A673 (cell line): ENCODE measurements around the gene TDRKH.

ENCODE experiments used
- EZH2 ChIP-seq: fragments of 200-600 bp; sonication (generic); IDR thresholded peaks from 2 replicates; pipeline ENCODE4 v1.6.1; 2017; ENCODE audit warnings: borderline replicate concordance, low read depth, mild to moderate bottlenecking, mixed read lengths, antibody characterized with exemption, low read length; ENCODE audit not compliant: poor library complexity, severe bottlenecking
- TF ChIP-seq, protein P1 (sequence below): fragments of 300-800, 200-600 bp; sonication (generic); conservative IDR thresholded peaks from 2 replicates; pipeline ENCODE4 v1.5.1; 2017; ENCODE audit warnings: low read depth, mild to moderate bottlenecking, antibody characterized with exemption, low read length, moderate library complexity, mixed read lengths

DNA sequence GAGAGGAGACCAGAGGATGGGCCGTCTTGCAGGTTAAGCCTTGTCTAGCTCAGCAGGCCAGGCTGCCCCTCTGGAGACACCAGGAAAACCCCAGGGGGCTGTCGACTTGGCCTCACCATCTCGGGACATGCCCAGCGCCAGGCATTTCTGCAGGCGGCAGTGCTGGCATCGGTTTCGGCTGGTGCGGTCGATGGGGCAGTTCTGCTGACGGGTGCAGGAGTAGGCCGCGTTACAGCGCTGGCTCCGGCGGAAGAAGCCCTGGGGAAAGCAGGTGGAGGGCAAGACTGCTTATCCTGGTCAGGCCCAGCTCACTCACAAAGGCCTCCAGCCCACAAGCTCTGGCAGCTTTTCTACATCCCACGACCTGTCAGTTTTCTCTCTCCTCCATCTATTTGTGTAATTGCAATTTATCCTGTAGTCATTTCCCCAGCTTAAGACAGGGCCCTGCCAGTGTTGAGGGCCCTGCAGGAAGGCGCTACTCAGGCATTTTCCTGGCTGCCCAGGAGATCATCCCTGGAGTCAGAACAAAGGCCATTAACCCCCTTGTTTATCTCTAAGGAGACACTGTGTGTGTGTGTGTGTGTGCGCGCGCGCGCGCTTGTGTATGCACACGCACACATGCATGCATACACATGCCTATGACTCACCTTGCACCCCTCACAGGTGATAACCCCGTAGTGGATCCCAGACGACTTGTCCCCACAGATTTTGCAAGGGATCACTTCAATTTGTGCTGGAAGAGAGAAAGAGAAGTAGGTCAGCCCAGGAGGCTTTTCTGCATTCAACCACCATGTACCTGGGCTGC lies 26.4 kb upstream of the TDRKH start:
- TF ChIP-seq, protein P1, sequence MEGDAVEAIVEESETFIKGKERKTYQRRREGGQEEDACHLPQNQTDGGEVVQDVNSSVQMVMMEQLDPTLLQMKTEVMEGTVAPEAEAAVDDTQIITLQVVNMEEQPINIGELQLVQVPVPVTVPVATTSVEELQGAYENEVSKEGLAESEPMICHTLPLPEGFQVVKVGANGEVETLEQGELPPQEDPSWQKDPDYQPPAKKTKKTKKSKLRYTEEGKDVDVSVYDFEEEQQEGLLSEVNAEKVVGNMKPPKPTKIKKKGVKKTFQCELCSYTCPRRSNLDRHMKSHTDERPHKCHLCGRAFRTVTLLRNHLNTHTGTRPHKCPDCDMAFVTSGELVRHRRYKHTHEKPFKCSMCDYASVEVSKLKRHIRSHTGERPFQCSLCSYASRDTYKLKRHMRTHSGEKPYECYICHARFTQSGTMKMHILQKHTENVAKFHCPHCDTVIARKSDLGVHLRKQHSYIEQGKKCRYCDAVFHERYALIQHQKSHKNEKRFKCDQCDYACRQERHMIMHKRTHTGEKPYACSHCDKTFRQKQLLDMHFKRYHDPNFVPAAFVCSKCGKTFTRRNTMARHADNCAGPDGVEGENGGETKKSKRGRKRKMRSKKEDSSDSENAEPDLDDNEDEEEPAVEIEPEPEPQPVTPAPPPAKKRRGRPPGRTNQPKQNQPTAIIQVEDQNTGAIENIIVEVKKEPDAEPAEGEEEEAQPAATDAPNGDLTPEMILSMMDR, result no peak
- no peak for TF ChIP-seq EZH2
